GM21447 (cell line): ENCODE results near the gene VPS72.
"Not testable (repeated sequence)": the region's sequence is repeated elsewhere in the genome, so short reads cannot be mapped to it uniquely, and the experiment has no call there.

Source experiments
- ATAC-seq: cut with Tn5 transposase; IDR thresholded peaks from one replicate; pipeline ENCODE4 v1.9.1; 2021; ENCODE audit not compliant: unreplicated experiment

VPS72 gene

GRCh38 chr1:151189637-151190445 lies at the start of gene VPS72:
VPS72 (minus strand) TSS chr1:151190197; CDS start chr1:151190121, 76 bp downstream.
- peak; percentile 82 for ATAC-seq

DNA sequence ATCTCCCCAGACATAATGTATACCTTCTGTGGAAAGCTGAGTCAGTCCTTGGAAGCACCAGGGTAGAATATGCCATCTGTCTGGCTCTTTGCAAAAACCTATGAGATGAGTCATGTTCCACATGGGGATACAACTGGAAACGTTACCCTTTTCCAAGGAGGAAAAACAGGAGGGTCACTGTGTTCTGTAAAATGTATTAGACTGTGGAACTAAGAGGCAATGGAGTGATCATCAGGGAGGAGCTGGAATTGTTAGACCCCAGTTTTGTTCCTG lies 48.4 kb upstream of the VPS72 start:
- ATAC-seq: no peak

- no peak for ATAC-seq
These were observed 47.9 kb upstream of the VPS72 start for GRCh38 chr1:151237678-151238466.

DNA sequence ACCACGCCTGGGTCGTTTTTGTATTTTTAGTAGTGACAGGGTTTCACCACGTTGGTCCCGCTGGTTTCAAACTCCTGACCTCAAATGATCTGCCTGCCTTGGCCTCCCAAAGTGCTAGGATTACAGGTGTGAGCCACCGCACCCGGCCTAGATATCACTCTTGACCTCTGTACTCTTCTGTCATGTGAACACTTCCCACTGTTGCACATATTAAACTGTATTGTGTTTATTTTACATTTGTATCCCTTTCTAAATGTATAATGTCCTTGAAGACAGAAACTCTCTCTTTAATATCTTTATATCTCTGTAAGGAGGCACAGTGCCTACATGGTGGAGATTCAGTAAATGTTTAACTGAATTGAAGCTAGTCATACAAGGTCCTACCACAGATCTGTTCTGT lies 45.2 kb upstream of the VPS72 start:
- ATAC-seq: no peak

GRCh38 chr1:151222130-151222529 lies 32.1 kb upstream of the VPS72 start:
- no peak for ATAC-seq

DNA sequence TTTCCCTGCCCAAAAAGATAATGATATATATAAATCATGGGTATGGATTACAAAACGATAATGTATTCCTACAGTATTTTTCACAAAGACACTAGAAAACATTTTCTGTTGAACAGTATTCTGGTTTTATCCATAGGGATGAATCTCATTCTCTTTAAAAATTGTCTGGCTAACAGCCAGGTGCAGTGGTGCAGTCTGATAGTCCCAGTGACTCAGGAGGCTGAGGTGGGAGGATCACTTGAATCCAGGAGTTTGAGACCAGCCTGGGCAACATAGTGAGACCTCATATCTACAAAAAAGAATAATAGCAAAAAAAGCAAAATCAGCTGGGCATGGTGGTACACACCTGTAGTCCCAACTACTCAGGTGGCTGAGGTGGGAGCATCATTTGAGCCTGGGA lies 31.6 kb upstream of the VPS72 start:
- ATAC-seq: no peak

DNA sequence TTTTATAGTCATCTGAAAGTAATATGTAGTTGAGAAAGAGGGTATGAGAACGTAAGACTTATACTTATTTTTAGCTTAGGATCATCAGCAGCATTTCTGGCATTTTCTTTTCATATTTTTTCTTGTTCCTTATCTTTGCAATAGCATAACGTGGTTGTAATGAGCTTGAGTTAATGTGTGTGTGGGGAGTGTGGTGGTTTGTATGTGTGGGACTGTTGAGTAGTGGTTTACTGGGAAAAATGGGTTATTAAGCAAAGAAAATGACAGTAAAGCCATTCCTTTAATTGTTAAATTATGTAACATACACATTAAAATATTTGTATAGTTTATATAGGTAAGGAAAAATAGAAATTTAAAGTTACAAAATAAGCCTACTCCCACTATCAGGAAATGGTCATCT lies 23.6 kb upstream of the VPS72 start:
- ATAC-seq: no peak

- no peak for ATAC-seq
These were observed 22.1 kb upstream of the VPS72 start for GRCh38 chr1:151211972-151212705.

GRCh38 chr1:151210830-151211229 lies 20.8 kb upstream of the VPS72 start:
- no peak for ATAC-seq

GRCh38 chr1:151205381-151205965 lies 15.5 kb upstream of the VPS72 start:
- not testable (repeated sequence) for ATAC-seq

GRCh38 chr1:151199873-151200581 lies 10.0 kb upstream of the VPS72 start:
- no peak for ATAC-seq

DNA sequence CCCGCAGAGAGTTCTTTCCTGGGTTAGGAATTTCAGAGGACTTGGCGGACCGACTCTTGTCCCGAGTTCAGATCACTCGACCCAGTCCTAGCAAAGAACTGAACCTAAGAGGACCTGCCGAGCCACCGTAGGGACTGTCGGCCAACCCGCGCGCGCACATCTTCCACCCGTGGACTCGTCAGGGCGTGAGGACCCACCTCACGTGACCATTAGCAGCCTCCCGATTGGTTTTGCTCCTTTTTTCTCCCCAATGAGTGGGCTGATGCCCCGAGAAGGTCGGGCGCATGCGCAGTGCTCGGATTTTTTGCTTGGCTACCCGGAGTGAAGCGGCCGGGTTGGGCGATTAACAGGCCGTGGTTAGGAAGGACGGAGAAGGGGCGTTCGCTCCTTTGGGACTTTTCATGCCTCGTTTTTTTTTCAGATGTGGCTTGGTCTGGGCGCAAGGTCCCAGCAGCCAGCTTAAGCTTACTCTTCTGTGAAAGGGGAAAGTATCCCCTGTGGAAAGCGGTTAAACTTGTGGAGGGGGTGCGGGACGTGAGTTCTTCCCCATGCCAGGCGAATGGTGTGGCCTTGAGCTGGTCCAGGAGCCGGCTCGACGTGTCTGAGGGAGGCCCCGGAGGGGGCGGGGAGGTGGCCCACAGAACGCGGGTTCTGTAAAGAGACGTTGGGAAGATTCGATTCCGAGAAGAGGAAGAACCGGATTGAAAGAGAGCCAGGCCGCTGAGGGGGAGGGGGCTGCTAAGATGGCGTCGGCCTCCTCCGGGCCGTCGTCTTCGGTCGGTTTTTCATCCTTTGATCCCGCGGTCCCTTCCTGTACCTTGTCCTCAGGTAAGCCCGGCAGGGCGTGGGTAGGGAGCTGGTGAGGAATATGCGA lies 8.5 kb upstream of the VPS72 start, which contains the start of gene PIP5K1A:
PIP5K1A (plus strand) TSS at position 299 of the 874 bp plus-strand sequence; CDS start at position 744, 445 bp downstream.
- ATAC-seq: peak; percentile 83

- ATAC-seq: no peak
These were observed 7.9 kb upstream of the VPS72 start for GRCh38 chr1:151197863-151198253.

GRCh38 chr1:151196292-151196800 lies 6.3 kb upstream of the VPS72 start:
- no peak for ATAC-seq

GRCh38 chr1:151194894-151195594 lies 5.0 kb upstream of the VPS72 start:
- ATAC-seq: not testable (repeated sequence)

- ATAC-seq: no peak
These were observed 3.9 kb upstream of the VPS72 start for GRCh38 chr1:151193856-151194255.

- ATAC-seq: no peak
These were observed 3.3 kb upstream of the VPS72 start for GRCh38 chr1:151193304-151193703.

DNA sequence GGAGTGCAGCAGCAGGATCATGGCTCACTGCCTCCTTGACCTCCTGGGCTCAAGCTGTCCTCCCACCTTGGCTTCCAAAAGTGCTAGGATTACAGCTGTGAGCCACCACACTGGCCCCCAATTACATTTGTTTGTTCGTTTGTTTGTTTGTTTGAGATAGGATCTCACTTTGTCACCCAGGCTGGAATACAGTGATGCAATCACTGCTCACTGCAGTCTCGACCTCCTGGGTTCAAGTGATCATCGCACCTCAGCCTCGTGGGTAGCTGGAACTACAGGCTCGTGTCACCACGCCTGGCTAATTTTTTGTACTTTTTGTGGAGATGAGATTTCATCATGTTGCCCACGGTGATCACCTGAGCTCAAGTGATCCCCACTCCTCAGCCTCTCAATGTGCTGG lies 2.0 kb upstream of the VPS72 start:
- ATAC-seq: no peak

DNA sequence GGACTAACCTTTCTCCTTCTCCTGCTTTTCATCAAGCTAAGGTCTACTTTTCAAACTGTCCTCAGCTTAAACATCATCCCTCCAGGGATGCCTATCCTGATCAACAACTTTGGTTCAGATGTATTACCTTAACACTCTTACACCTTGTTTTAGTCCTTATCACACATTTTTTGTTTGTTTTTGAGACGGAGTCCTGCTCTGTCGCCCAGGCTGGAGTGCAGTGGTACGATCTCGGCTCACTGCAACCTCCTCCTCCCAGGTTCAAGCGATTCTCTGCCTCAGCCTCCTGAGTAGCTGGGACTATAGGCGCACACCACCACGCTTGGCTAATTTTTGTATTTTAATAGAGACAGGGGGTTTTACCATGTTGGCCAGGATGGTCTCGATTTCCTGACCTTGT lies 1.3 kb downstream of the VPS72 start:
- ATAC-seq: not testable (repeated sequence)
